B cell (primary cell): ENCODE measurements around the gene APOH. TPM values are rescaled to one million over a fixed set of nuclear protein-coding genes. Genes with fewer than 3 reads are reported as not detected.

Experiments
- ATAC-seq: fragments of 200-7000 bp; cut with Tn5 transposase; one replicate; pipeline ENCODE4 v1.10.0; 2021; ENCODE audit warnings: low read depth, mild to moderate bottlenecking, moderate number of reproducible peaks, moderate library complexity
- CTCF ChIA-PET: fragments of 350-600 bp; sonication (Branson Sonifier 250); formaldehyde crosslinking; loops from one replicate; lab custom pipeline; 2021; ENCODE audit warnings: antibody characterized with exemption, inconsistent platforms; lab: Charles Lee
- POLR2A ChIA-PET: fragments of 350-600 bp; sonication (Branson Sonifier 250); formaldehyde crosslinking; loops from one replicate; lab custom pipeline; 2021; ENCODE audit warnings: antibody characterized with exemption; lab: Charles Lee
- DNase-seq: peaks from one replicate; pipeline ENCODE4 v3.0.0; 2013
- H2AFZ ChIP-seq: 2 replicates; pipeline ENCODE4 v1.6.1; 2012; ENCODE audit warnings: mild to moderate bottlenecking, low read depth, low read length; ENCODE audit not compliant: insufficient read depth, poor library complexity, severe bottlenecking
- H3K27ac ChIP-seq, 2 donors: 1 replicate in 1 of 2; 2 replicates in 1 of 2; pipeline ENCODE4 v1.5.1; 2012 to 2013; ENCODE audit warnings: low read length in 2 of 2, mild to moderate bottlenecking in 2 of 2, moderate library complexity in 1 of 2
- H3K27me3 ChIP-seq, 4 experiments: fragments of 200-600 bp in 1 of 4; sonication (generic) in 1 of 4; replicated peaks in 1 of 4; 1 replicate in 2 of 4; 2 replicates in 2 of 4; pipeline versions ENCODE4 v1.6.1 to v1.7.0; 2013 to 2016; ENCODE audit warnings: low read length in 3 of 4, mild to moderate bottlenecking in 2 of 4, mixed read lengths in 1 of 4, moderate library complexity in 1 of 4; ENCODE audit not compliant: insufficient read depth in 4 of 4, control insufficient read depth in 3 of 4; ENCODE audit errors: control extremely low read depth in 1 of 4
- H3K36me3 ChIP-seq, 2 experiments: replicated peaks in 1 of 2; 1 replicate in 1 of 2; 2 replicates in 1 of 2; pipeline versions ENCODE4 v1.6.1 to v1.7.1; 2013; ENCODE audit warnings: low read length in 1 of 2; ENCODE audit not compliant: insufficient read depth in 2 of 2, control insufficient read depth in 1 of 2; ENCODE audit errors: control extremely low read depth in 1 of 2, extremely low read depth in 1 of 2
- H3K4me1 ChIP-seq, 2 donors: fragments of 200-600 bp in 1 of 2; sonication (generic) in 1 of 2; 1 replicate in 1 of 2; 2 replicates in 1 of 2; pipeline versions ENCODE4 v1.5.1 to v1.6.1; 2013 to 2017; ENCODE audit warnings: low read length in 2 of 2; ENCODE audit not compliant: control insufficient read depth in 2 of 2, insufficient read depth in 2 of 2
- H3K4me2 ChIP-seq: replicated peaks from 2 replicates; pipeline ENCODE3; 2012; ENCODE audit warnings: mild to moderate bottlenecking, low read depth, low read length; ENCODE audit not compliant: poor library complexity, severe bottlenecking
- H3K4me3 ChIP-seq, 5 experiments: fragments of 200-600 bp in 1 of 5; sonication (generic) in 1 of 5; 1 replicate in 3 of 5; 2 replicates in 2 of 5; pipeline versions ENCODE4 v1.5.1 to v1.7.0; 2011 to 2016; ENCODE audit warnings: low read length in 4 of 5, mild to moderate bottlenecking in 4 of 5, low read depth in 2 of 5, control low read depth in 1 of 5, moderate library complexity in 1 of 5; ENCODE audit not compliant: insufficient read depth in 1 of 5; ENCODE audit errors: control extremely low read depth in 1 of 5, extremely low read depth in 1 of 5
- H3K79me2 ChIP-seq: fragments of 200-600 bp; sonication (generic); one replicate; pipeline ENCODE4 v1.6.0; 2016; ENCODE audit warnings: low read length; ENCODE audit not compliant: control insufficient read depth, insufficient read depth
- H3K9ac ChIP-seq: fragments of 200-600 bp; sonication (generic); 2 replicates; pipeline ENCODE4 v1.6.1; 2017; ENCODE audit warnings: mild to moderate bottlenecking, low read length, moderate library complexity
- H3K9me3 ChIP-seq, 3 donors: one replicate each; pipeline versions ENCODE4 v1.6.1 to v1.7.1; 2013; ENCODE audit warnings: low read length in 2 of 3; ENCODE audit not compliant: control insufficient read depth in 2 of 3, insufficient read depth in 1 of 3; ENCODE audit errors: control extremely low read depth in 1 of 3
- H4K20me1 ChIP-seq: 2 replicates; pipeline ENCODE4 v1.6.0; 2012; ENCODE audit warnings: mild to moderate bottlenecking, low read length; ENCODE audit not compliant: insufficient read depth, control insufficient read depth, poor library complexity, severe bottlenecking
- H3K27ac Mint-ChIP-seq: one replicate; pipeline ENCODE4 v1.8.0; 2021; ENCODE audit warnings: mixed read lengths
- H3K27me3 Mint-ChIP-seq: one replicate; pipeline ENCODE4 v1.8.0; 2021; ENCODE audit warnings: mixed read lengths
- H3K4me1 Mint-ChIP-seq: one replicate; pipeline ENCODE4 v1.8.0; 2021; ENCODE audit warnings: mixed read lengths
- H3K4me3 Mint-ChIP-seq: one replicate; pipeline ENCODE4 v1.8.0; 2021; ENCODE audit warnings: mixed read lengths
- H3K9me3 Mint-ChIP-seq: one replicate; pipeline ENCODE4 v1.8.0; 2022; ENCODE audit warnings: mixed read lengths; ENCODE audit not compliant: insufficient read depth
- EZH2 ChIP-seq: IDR thresholded peaks from 2 replicates; pipeline ENCODE4 v1.6.1; 2012; ENCODE audit warnings: borderline replicate concordance, low read depth, mild to moderate bottlenecking, moderate library complexity, low read length; ENCODE audit not compliant: insufficient read depth, poor library complexity, severe bottlenecking
- WGBS: methylation state at CpG from one replicate; pipeline ENCODE4 v1.1.5; 2013; ENCODE audit warnings: missing lambda C conversion rate; ENCODE audit not compliant: insufficient coverage; 5-methylcytosine and 5-hydroxymethylcytosine counted together
- intact Hi-C: fragments of 100-400 bp; cut with micrococcal nuclease; formaldehyde crosslinking; loops from one replicate; pipeline ENCODE4 v1.10.0; 2022
- polyA plus RNA-seq: library from polyadenylated mRNA; depleted of rRNA; stranded (reverse); fragments of >200 nt; gene quantifications from 2 replicates; pipeline ENCODE4 v1.2.3, GENCODE V29; 2012
- total RNA-seq, 2 donors: library from RNA; stranded (reverse); fragments of 120-200 nt in 1 of 2; gene quantifications; 1 replicate in 1 of 2; 2 replicates in 1 of 2; pipeline versions ENCODE4 v1.2.3 to v1.2.4, GENCODE V29; 2013 to 2022
- TF ChIP-seq, protein P1 (sequence below): fragments of 200-600 bp; IDR thresholded peaks from one replicate; pipeline ENCODE4 v1.8.0; 2022; ENCODE audit warnings: antibody characterized with exemption, mild to moderate bottlenecking

Gene APOH
- total and polyA plus RNA-seq, 2 donors (not counting 1 experiment from before 2014, with no cell fraction given): not detected

GRCh38 chr17:66169839-66170238 is 59.4 kb downstream of the APOH start:
- CTCF ChIA-PET: interaction anchor here (0.7 to 1.0 kb wide), 2 partner anchors 223 to 876 kb away, joined by 3 read pairs; no protein-coding TSS in a partner anchor
- no peaks in the 10 kb centered on the region for H3K4me1 ChIP-seq

GRCh38 chr17:66167189-66167815 is 61.9 kb downstream of the APOH start:
- H3K27ac ChIP-seq: no peak overlapping the region
- no peak for ATAC-seq
- WGBS: no CpG with 5 or more reads among the region's 5 CpGs
- no peak overlapping the region for H3K4me3 ChIP-seq
- no peak overlapping the region for H3K4me3 Mint-ChIP-seq
- no peaks in the 10 kb centered on the region for H3K36me3 ChIP-seq
- no peaks in the 10 kb centered on the region for H3K9me3 Mint-ChIP-seq
- H3K9ac ChIP-seq: no peak overlapping the region
- no peaks in the 10 kb centered on the region for H3K27me3 Mint-ChIP-seq
- intact Hi-C loops: no loop called here
- no peaks in the 10 kb centered on the region for H3K79me2 ChIP-seq
- H2AFZ ChIP-seq: no peak overlapping the region
- no peak for DNase-seq
- H3K9me3 ChIP-seq: no peaks in the 10 kb centered on the region
- TF ChIP-seq, protein P1, sequence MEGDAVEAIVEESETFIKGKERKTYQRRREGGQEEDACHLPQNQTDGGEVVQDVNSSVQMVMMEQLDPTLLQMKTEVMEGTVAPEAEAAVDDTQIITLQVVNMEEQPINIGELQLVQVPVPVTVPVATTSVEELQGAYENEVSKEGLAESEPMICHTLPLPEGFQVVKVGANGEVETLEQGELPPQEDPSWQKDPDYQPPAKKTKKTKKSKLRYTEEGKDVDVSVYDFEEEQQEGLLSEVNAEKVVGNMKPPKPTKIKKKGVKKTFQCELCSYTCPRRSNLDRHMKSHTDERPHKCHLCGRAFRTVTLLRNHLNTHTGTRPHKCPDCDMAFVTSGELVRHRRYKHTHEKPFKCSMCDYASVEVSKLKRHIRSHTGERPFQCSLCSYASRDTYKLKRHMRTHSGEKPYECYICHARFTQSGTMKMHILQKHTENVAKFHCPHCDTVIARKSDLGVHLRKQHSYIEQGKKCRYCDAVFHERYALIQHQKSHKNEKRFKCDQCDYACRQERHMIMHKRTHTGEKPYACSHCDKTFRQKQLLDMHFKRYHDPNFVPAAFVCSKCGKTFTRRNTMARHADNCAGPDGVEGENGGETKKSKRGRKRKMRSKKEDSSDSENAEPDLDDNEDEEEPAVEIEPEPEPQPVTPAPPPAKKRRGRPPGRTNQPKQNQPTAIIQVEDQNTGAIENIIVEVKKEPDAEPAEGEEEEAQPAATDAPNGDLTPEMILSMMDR: no peak
- TF ChIP-seq EZH2: no peak
- ChIA-PET POLR2A (no interaction called here), CTCF (interaction anchor here (3.9 to 4.6 kb wide), 2 partner anchors 874 to 935 kb away, joined by 25 to 51 read pairs; no protein-coding TSS in a partner anchor)
- H3K27me3 ChIP-seq: no peaks in the 10 kb centered on the region
- no peaks in the 10 kb centered on the region for H4K20me1 ChIP-seq
- no peak overlapping the region for H3K4me2 ChIP-seq
- H3K27ac Mint-ChIP-seq: no peak overlapping the region
- no peaks in the 10 kb centered on the region for H3K4me1 ChIP-seq
- no peaks in the 10 kb centered on the region for H3K4me1 Mint-ChIP-seq

More at GRCh38 chr17:66169839-66170238, 59.4 kb downstream of the APOH start:
- Histone ChIP-seq H3K9me3 (no peaks in the 10 kb centered on the region), H3K9ac (no peak overlapping the region), H3K4me2 (no peak overlapping the region), H3K4me3 (no peak overlapping the region), H3K36me3 (no peaks in the 10 kb centered on the region), H3K27ac (no peak overlapping the region), H3K27me3 (no peaks in the 10 kb centered on the region), H2AFZ (no peak overlapping the region), H4K20me1 (no peaks in the 10 kb centered on the region), H3K79me2 (no peaks in the 10 kb centered on the region)
- H3K27ac Mint-ChIP-seq: no peak overlapping the region
- H3K4me1 Mint-ChIP-seq: no peaks in the 10 kb centered on the region
- ATAC-seq (no peak), DNase-seq (no peak)
- no peaks in the 10 kb centered on the region for H3K27me3 Mint-ChIP-seq
- no CpG with 5 or more reads among the region's 3 CpGs for WGBS
- intact Hi-C loops: no loop called here
- H3K9me3 Mint-ChIP-seq: no peaks in the 10 kb centered on the region
- POLR2A ChIA-PET: no interaction called here
- no peak overlapping the region for H3K4me3 Mint-ChIP-seq
- TF ChIP-seq EZH2: no peak
- TF ChIP-seq, protein P1: no peak
